Transverse colon (tissue), 4 donors: ENCODE results near the gene TNS1. TPM values are rescaled to one million over a fixed set of nuclear protein-coding genes. Genes with fewer than 3 reads are reported as not detected.

Experiments
- DNase-seq: peaks from one replicate; pipeline ENCODE4 v3.0.0-alpha.2; 2019
- H3K27ac ChIP-seq, 4 donors: fragments of 200-600 bp; sonication (generic); 2 replicates each; pipeline ENCODE4 v1.5.1; 2016 to 2018; ENCODE audit warnings: inconsistent platforms in 4 of 4
- H3K27me3 ChIP-seq: fragments of 200-600 bp; sonication (generic); 2 replicates; pipeline ENCODE4 v1.5.1; 2017; ENCODE audit warnings: inconsistent platforms
- H3K36me3 ChIP-seq, 4 donors: fragments of 200-600 bp; sonication (generic); 2 replicates each; pipeline ENCODE4 v1.5.1; 2017 to 2019; ENCODE audit warnings: inconsistent platforms in 4 of 4
- H3K4me1 ChIP-seq, 4 donors: fragments of 200-600 bp; sonication (generic); 2 replicates each; pipeline ENCODE4 v1.5.1; 2017 to 2020; ENCODE audit warnings: inconsistent platforms in 4 of 4
- H3K4me3 ChIP-seq, 4 donors: fragments of 200-600 bp; sonication (generic); 1 replicate in 1 of 4; 2 replicates in 3 of 4; pipeline versions ENCODE4 v1.5.1 to v1.6.1; 2017 to 2019; ENCODE audit warnings: inconsistent platforms in 4 of 4
- H3K9me3 ChIP-seq, 2 donors: fragments of 200-600 bp; sonication (generic); 2 replicates each; pipeline ENCODE4 v1.5.1; 2017 to 2019; ENCODE audit warnings: inconsistent platforms in 2 of 2
- EP300 ChIP-seq: sonication (generic); formaldehyde crosslinking; IDR thresholded peaks from one replicate; pipeline ENCODE4 v1.6.1; 2017; ENCODE audit warnings: antibody characterized with exemption, low read depth
- POLR2A ChIP-seq: fragments of 450-650 bp; IDR thresholded peaks from one replicate; pipeline ENCODE4 v1.6.1; 2016; ENCODE audit warnings: antibody characterized with exemption, mild to moderate bottlenecking, moderate library complexity
- POLR2AphosphoS5 ChIP-seq, 3 donors: sonication (generic); formaldehyde crosslinking; IDR thresholded peaks; one replicate each; pipeline ENCODE4 v1.6.1; 2016; ENCODE audit warnings: antibody characterized with exemption in 3 of 3
- WGBS, 2 donors: methylation state at CpG; one replicate each; pipeline ENCODE4 v1.1.5; 2018; ENCODE audit warnings: low coverage in 1 of 2; 5-methylcytosine and 5-hydroxymethylcytosine counted together
- in situ Hi-C, 4 donors: fragments of 200-750 bp; cut with MboI; loops; one replicate each; pipeline versions ENCODE4 v1.15.0 to v1.15.1; 2017; ENCODE audit warnings: low sequenced_read_pairs in 3 of 4, low pct_ligation_motif_present in 1 of 4, low pct_unique_long_range_greater_than_20kb in 1 of 4
- intact Hi-C: fragments of 100-400 bp; cut with DNase I; formaldehyde crosslinking; loops from one replicate; pipeline ENCODE4 v1.15.1; 2023; ENCODE audit warnings: low total_unique reads
- total RNA-seq, 4 donors: library from RNA; depleted of rRNA; stranded (reverse); fragments of >200 nt; gene quantifications; one replicate each; pipeline ENCODE4 v1.1.0, GENCODE V29; 2016
- TF ChIP-seq, protein P1 (sequence below), 5 experiments: fragments of 200-600 bp in 3 of 5; fragments of 450-650 bp in 2 of 5; sonication (generic) in 3 of 5; IDR thresholded peaks; 1 replicate in 2 of 5; 2 replicates in 3 of 5; pipeline ENCODE4 v1.5.1; 2016 to 2017; ENCODE audit warnings: antibody characterized with exemption in 5 of 5, inconsistent platforms in 3 of 5, mild to moderate bottlenecking in 2 of 5, moderate library complexity in 1 of 5

Gene TNS1
- total RNA-seq, 4 donors from 2014 or later: 101 to 487 (median 231) TPM

DNA sequence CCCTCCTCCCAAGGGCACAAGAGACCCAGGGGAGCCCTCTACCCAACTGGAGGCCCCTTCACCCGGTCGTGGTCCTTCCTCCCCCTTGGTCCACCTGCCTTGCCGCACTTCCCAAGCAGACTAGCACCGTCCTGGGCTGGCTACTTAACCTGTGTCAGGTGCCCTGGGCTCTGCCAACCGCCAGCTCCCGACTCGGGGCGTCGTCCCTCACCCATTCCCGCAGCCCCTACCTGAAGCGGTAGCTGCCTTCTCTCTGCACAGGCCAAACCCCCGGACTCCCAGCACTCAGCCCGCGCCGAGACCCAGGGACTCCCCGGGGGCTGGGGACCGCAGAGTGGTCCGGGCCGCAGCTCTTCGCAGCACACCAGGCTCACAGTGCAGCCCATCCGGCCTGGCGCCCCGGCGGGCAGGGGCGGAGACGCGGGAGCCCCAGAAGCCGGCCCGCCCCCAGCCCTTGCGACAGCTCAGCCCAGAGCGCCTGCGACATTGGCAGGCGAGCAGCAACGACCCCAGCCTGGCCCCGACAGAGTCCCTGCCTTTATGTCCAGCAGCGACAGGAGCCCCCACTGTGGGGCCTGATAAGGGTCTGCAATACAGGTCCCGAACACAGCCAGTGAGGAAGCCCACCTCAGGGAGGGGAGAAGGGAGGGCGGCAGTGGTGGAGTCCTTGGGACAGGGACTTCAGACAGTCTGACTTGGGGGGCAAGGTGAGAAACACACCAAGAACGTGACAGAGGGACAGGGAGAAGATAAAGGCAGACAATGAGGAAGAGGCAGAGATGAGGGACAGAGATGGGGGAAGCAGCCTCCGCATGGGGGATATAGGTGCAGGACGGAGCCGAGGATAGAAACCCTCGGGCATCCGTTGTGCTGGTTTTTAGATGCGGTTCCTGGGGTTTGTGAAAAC is 31.0 kb upstream of the TNS1 start:
- no peak for DNase-seq
- WGBS, 2 donors: 17 to 61% methylated on average over 6 to 44 of the region's 45 CpGs
- Histone ChIP-seq H3K4me1 (peaks cover 0 to 5% (median 5%) of the 10 kb centered on the region in 4 donors), H3K4me3 (peak overlapping the region in 1 of 4 donors; percentile 9), H3K27ac (no peak overlapping the region), H3K9me3 (no peaks in the 10 kb centered on the region), H3K36me3 (no peaks in the 10 kb centered on the region), H3K27me3 (peaks cover 18% of the 10 kb centered on the region)
- in situ Hi-C loops (no loop called here), intact Hi-C loops (loop anchor here (5.0 kb wide), 1 partner anchor 247 kb away; no protein-coding TSS in a partner anchor)
- TF ChIP-seq, protein P1, sequence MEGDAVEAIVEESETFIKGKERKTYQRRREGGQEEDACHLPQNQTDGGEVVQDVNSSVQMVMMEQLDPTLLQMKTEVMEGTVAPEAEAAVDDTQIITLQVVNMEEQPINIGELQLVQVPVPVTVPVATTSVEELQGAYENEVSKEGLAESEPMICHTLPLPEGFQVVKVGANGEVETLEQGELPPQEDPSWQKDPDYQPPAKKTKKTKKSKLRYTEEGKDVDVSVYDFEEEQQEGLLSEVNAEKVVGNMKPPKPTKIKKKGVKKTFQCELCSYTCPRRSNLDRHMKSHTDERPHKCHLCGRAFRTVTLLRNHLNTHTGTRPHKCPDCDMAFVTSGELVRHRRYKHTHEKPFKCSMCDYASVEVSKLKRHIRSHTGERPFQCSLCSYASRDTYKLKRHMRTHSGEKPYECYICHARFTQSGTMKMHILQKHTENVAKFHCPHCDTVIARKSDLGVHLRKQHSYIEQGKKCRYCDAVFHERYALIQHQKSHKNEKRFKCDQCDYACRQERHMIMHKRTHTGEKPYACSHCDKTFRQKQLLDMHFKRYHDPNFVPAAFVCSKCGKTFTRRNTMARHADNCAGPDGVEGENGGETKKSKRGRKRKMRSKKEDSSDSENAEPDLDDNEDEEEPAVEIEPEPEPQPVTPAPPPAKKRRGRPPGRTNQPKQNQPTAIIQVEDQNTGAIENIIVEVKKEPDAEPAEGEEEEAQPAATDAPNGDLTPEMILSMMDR (IDR thresholded peaks at IDR 0.05): no peak
- TF ChIP-seq EP300: no peak
- TF ChIP-seq POLR2A: no peak
- no peak for TF ChIP-seq POLR2AphosphoS5 (IDR thresholded peaks at IDR 0.05)

DNA sequence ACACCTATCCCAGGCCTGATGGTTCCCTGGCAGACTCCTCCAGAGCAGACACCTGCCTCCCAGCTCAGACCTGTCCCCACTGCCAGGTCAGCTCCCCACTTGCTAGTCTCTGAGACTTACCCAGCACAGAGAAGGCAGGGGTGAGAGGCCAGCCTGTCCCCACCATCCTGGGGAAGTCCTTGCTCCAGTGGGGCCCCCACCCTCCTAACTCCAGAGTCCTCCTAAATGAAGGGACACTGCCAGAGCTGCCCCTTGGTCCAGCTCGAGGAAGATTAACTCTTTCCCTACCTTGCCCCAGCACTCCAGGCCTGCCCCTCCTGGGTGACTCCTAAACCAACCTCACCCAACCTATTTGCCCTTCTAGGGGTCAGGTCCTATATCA is 30.4 kb upstream of the TNS1 start:
- TF ChIP-seq, protein P1 (IDR thresholded peaks at IDR 0.05): no peak
- no peak for TF ChIP-seq EP300
- TF ChIP-seq POLR2A: no peak
- TF ChIP-seq POLR2AphosphoS5 (IDR thresholded peaks at IDR 0.05): no peak
- H3K4me1 ChIP-seq: peaks cover 0 to 5% (median 5%) of the 10 kb centered on the region in 4 donors

DNA sequence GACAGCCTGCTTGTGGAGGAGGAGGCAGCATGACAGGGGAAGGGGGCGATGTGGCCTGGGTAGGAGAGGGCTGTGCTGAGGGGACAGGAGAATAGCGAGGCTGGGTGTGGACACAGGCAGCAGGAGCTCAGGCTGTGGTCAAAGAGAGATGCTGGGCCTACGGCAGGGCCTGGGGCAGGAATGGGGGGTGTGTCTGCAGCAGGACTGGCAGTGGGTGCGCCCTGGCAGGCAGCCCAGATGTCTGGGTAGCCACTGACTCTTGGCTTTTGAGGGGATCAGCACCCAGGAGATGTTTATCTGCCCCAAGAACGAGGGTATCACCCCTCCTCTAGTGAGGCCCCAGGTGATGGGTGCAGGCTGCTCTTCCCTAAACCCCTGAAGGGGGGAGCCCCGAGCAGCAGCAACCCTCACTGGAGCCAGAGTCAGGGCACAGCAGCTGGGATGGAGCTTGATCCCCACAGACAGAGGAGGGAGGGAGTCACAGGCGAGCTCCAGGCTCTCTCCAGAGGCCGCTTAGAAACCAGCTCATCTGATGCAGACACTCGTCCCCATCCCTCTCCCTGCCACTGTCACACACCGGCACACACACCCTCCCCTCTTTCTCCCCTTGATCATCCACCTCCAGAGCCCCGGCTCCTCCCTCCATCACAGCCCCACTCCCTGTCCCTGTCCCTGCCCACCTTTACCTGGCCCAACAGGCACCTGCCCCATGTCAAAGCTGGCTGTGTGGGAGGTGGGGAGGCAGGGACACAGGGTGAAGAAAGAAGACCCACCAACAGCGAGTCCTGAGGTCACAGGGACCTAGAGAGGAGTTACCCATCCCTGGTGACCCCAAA is 29.8 kb upstream of the TNS1 start:
- TF ChIP-seq EP300: no peak
- TF ChIP-seq POLR2A: no peak
- no peak for TF ChIP-seq POLR2AphosphoS5 (IDR thresholded peaks at IDR 0.05)
- TF ChIP-seq, protein P1 (IDR thresholded peaks at IDR 0.05): no peak
- Histone ChIP-seq H3K9me3 (no peaks in the 10 kb centered on the region), H3K27me3 (peaks cover 12% of the 10 kb centered on the region), H3K27ac (no peak overlapping the region), H3K4me3 (no peak overlapping the region), H3K36me3 (no peaks in the 10 kb centered on the region), H3K4me1 (peaks cover 0 to 5% (median 5%) of the 10 kb centered on the region in 4 donors)
- WGBS, 2 donors: 82% methylated on average over 12 of the region's 12 CpGs; no CpG with 5 or more reads in 1 of the 2 donors
- intact Hi-C loops (loop anchor here (5.0 kb wide), 1 partner anchor 245 kb away; no protein-coding TSS in a partner anchor), in situ Hi-C loops (no loop called here)
- DNase-seq: no peak

More for the DNA sequence above, 30.4 kb upstream of the TNS1 start:
- Histone ChIP-seq H3K9me3 (no peaks in the 10 kb centered on the region), H3K36me3 (no peaks in the 10 kb centered on the region), H3K27me3 (peaks cover 12% of the 10 kb centered on the region), H3K4me3 (no peak overlapping the region), H3K27ac (no peak overlapping the region)
- no peak for DNase-seq
- 50% methylated on average over 1 of the region's 1 CpG; no CpG with 5 or more reads in 1 of the 2 donors for WGBS, 2 donors
- intact Hi-C loops: loop anchor here (5.0 kb wide), 1 partner anchor 246 kb away; no protein-coding TSS in a partner anchor
- in situ Hi-C loops: no loop called here
